ENCODE data around the gene TBCE. TPM values are rescaled to one million over a fixed set of nuclear protein-coding genes. Genes with fewer than 3 reads are reported as not detected.

TBCE gene
- total RNA-seq, 2 experiments from 2014 or later: 22.7 to 26.3 TPM

DNA sequence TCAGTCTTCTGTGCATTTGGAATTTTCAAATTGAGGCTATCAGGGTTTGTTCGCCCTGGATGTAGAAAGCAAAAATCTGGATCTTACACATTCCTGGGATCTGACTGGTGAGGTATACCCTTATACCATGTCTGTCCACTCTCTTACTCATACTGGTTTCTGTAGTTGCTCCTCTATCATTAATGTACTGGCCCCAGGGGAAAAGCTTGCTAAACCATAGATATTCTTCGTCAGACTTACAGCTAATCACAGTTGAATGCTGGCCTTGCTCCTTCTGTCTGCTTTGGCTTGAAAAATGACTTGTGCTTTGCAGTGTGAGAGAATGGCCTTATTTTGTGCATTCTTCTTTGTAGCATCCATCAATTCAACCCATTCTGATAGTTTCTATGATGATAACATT, 30.5 kb downstream of the TBCE start:
- POLR2A ChIA-PET: no interaction called here
- CTCF ChIA-PET: no interaction called here
- Mint-ChIP-seq H3K4me1 (ENCODE audit: low read depth) (no peaks in the 10 kb centered on the region), H3K9me3 (no peaks in the 10 kb centered on the region), H3K27me3 (no peaks in the 10 kb centered on the region), H3K4me3 (no peak overlapping the region), H3K27ac (no peak overlapping the region), H3K36me3 (peaks cover 6% of the 10 kb centered on the region)
- DNase-seq: no peak
- intact Hi-C loops (cut with micrococcal nuclease): no loop called here

DNA sequence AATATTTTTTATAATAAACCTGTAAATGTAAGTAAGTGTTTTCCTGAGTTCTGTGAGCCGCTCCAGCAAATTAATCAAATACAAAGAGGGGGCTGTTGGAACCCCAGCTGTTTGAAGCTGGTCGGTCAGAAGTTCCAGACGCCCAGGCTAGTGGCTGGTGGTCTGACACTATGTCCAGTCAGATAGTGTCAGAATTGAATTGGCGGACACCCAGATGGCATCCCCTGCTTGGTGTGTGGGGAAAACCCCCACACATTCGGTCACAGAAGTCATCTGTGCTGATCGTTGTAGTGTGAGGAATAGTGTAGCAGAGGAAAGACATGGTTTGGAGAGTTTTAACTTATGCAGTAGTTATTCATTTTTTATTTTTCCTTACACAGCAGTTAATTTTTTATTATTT, 32.4 kb downstream of the TBCE start:
- intact Hi-C loops (cut with micrococcal nuclease): no loop called here
- ChIA-PET CTCF (interaction anchor here (0.6 to 0.9 kb wide), 2 partner anchors 9 to 17 kb away, joined by 3 read pairs; no protein-coding TSS in a partner anchor), POLR2A (no interaction called here)
- H3K27ac Mint-ChIP-seq: no peak overlapping the region
- no peak overlapping the region for H3K4me3 Mint-ChIP-seq
- H3K9me3 Mint-ChIP-seq: no peaks in the 10 kb centered on the region
- H3K27me3 Mint-ChIP-seq: no peaks in the 10 kb centered on the region
- H3K36me3 Mint-ChIP-seq: peaks cover 8% of the 10 kb centered on the region
- no peaks in the 10 kb centered on the region for H3K4me1 Mint-ChIP-seq (ENCODE audit: low read depth)
- DNase-seq: no peak

GRCh38 chr1:235401251-235401650, 34.0 kb downstream of the TBCE start:
- POLR2A ChIA-PET: no interaction called here
- no peak for DNase-seq
- Mint-ChIP-seq H3K27ac (no peak overlapping the region), H3K4me3 (no peak overlapping the region), H3K4me1 (ENCODE audit: low read depth) (no peaks in the 10 kb centered on the region), H3K9me3 (no peaks in the 10 kb centered on the region), H3K27me3 (no peaks in the 10 kb centered on the region), H3K36me3 (peaks cover 6% of the 10 kb centered on the region)
- CTCF ChIA-PET: no interaction called here
- intact Hi-C loops (cut with micrococcal nuclease): no loop called here

GRCh38 chr1:235402457-235403200, 35.4 kb downstream of the TBCE start:
- peaks cover 6% of the 10 kb centered on the region for H3K36me3 Mint-ChIP-seq
- ChIA-PET POLR2A (no interaction called here), CTCF (interaction anchor here (4.5 kb wide), 1 partner anchor 13 kb away, joined by 24 read pairs; no protein-coding TSS in a partner anchor)
- H3K9me3 Mint-ChIP-seq: no peaks in the 10 kb centered on the region
- intact Hi-C loops (cut with micrococcal nuclease): no loop called here
- no peak overlapping the region for H3K4me3 Mint-ChIP-seq
- no peaks in the 10 kb centered on the region for H3K27me3 Mint-ChIP-seq
- DNase-seq: no peak
- no peak overlapping the region for H3K27ac Mint-ChIP-seq
- H3K4me1 Mint-ChIP-seq (ENCODE audit: low read depth): no peaks in the 10 kb centered on the region

GRCh38 chr1:235403593-235403992, 36.4 kb downstream of the TBCE start:
- CTCF ChIA-PET: interaction anchor here (4.5 kb wide), 1 partner anchor 12 kb away, joined by 24 read pairs; no protein-coding TSS in a partner anchor
- Mint-ChIP-seq H3K27me3 (no peaks in the 10 kb centered on the region), H3K4me1 (ENCODE audit: low read depth) (no peaks in the 10 kb centered on the region), H3K36me3 (peaks cover 6% of the 10 kb centered on the region), H3K27ac (no peak overlapping the region), H3K9me3 (no peaks in the 10 kb centered on the region), H3K4me3 (no peak overlapping the region)
- POLR2A ChIA-PET: no interaction called here
- intact Hi-C loops (cut with micrococcal nuclease): no loop called here
- no peak for DNase-seq

DNA sequence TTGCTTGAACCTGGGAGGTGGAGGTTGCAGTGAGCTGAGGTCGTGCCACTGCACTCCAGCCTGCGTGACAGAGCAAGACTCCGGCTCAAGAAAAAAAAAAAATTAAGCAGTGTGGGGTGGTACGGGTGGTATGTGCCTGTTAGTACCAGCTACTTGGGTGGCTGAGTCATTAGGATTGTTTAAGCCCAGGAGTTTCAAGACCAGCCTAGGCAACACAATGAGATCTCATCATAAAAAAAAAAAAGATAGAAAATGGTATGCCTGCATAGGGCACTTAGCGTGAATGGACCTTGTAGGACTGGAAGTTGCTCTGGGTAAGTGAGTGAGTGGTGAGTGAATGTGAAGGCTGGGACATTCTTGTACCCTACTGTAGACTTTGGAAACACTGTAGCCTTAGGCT, 37.0 kb downstream of the TBCE start:
- DNase-seq: no peak
- intact Hi-C loops (cut with micrococcal nuclease): no loop called here
- Mint-ChIP-seq H3K27me3 (no peaks in the 10 kb centered on the region), H3K9me3 (no peaks in the 10 kb centered on the region), H3K36me3 (peaks cover 6% of the 10 kb centered on the region), H3K27ac (no peak overlapping the region), H3K4me1 (ENCODE audit: low read depth) (no peaks in the 10 kb centered on the region), H3K4me3 (no peak overlapping the region)
- CTCF ChIA-PET: interaction anchor here (0.6 to 4.5 kb wide), 2 partner anchors 12 to 194 kb away, joined by 3 to 24 read pairs; no protein-coding TSS in a partner anchor
- POLR2A ChIA-PET: no interaction called here

DNA sequence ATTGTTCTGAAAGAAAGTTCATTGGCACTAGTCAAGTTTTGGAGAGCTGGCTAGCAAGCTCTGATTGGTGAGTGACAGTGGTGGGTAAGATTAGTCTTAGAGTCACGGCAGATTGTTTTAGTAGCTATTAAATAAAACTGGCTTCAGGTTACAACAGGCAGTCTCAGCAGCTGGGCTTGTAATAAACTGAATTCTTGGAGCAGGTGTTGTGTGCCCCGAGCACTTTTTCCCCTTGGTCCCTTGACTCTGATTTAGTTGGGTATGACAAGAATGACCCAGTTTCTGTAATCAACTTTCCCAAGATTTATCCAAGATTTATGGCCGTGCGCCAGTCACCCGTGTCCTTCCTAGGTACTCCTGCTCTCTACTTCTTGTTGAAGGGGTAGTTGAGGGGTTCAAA, 40.2 kb downstream of the TBCE start:
- DNase-seq: no peak
- Mint-ChIP-seq H3K27ac (no peak overlapping the region), H3K9me3 (no peaks in the 10 kb centered on the region), H3K27me3 (no peaks in the 10 kb centered on the region), H3K36me3 (peaks cover 3% of the 10 kb centered on the region), H3K4me1 (ENCODE audit: low read depth) (no peaks in the 10 kb centered on the region), H3K4me3 (no peak overlapping the region)
- intact Hi-C loops (cut with micrococcal nuclease): no loop called here
- POLR2A ChIA-PET: no interaction called here
- CTCF ChIA-PET: interaction anchor here (4.5 kb wide), 1 partner anchor 8 kb away, joined by 24 read pairs; no protein-coding TSS in a partner anchor

DNA sequence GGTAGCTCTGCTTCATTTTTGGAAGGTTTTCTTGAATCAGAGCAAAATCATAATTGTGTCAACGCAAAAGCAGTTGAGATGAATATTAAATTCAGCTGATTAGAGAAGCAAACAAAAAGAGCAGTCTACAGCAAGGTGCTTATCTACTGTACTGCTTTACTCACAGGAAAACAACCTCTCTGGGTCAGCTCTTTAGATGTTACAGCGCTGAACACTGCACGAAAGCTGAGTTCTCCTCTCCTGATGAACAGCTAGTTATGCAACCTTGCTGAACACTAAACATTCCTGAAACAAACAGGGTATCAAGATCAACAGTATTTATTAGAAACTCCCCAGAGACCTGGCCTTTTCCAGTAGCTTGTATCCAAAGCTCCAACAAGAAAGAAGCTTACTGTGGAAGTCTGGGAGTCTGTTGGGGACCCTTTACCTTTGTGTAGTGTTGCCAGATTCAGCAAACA, 41.3 kb downstream of the TBCE start:
- H3K4me3 Mint-ChIP-seq: no peak overlapping the region
- ChIA-PET POLR2A (no interaction called here), CTCF (interaction anchor here (0.5 to 1.7 kb wide), 5 partner anchors 8 to 566 kb away, joined by 3 to 12 read pairs (median 3); no protein-coding TSS in a partner anchor)
- no peaks in the 10 kb centered on the region for H3K27me3 Mint-ChIP-seq
- no peaks in the 10 kb centered on the region for H3K9me3 Mint-ChIP-seq
- peaks cover under 1% of the 10 kb centered on the region for H3K36me3 Mint-ChIP-seq
- DNase-seq: no peak
- intact Hi-C loops (cut with micrococcal nuclease): no loop called here
- H3K27ac Mint-ChIP-seq: no peak overlapping the region
- no peaks in the 10 kb centered on the region for H3K4me1 Mint-ChIP-seq (ENCODE audit: low read depth)

DNA sequence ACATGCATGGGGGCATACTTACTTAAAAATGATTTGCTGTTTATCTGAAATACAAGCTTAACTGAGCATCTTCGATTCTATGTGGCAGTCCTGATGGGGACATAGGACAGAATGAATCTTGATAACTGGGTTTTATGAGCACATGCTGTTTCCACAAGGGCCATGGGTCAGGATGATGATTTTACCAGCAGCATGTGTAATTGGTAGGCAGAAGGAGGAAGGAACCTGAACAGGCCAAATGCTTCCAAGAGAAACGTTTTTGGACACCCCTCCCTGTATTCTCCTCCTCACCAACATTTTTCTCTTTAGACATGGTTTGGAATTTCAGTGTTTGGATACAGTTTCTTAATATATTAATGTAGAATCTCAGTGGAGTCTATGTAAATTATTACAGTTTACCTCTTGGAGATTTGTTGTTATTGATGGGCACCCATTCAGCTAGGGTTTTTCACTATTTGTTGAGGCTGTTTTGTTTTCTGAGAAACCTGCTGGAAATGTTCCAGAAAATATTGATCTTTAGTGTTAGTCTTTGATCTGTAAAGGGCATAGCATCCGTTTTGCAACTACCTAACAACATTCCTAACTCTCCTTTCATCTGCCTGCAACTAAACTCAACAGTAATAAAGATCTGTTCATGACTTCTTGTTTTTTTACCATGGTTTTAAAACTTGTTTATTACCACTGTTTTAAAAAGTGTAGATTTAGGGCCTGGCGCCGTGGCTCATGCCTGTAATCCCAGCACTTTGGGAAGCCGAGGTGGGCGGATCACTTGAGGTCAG, 42.0 kb downstream of the TBCE start:
- Mint-ChIP-seq H3K4me3 (no peak overlapping the region), H3K9me3 (no peaks in the 10 kb centered on the region), H3K4me1 (ENCODE audit: low read depth) (no peaks in the 10 kb centered on the region), H3K27me3 (no peaks in the 10 kb centered on the region), H3K27ac (no peak overlapping the region), H3K36me3 (peaks cover under 1% of the 10 kb centered on the region)
- CTCF ChIA-PET: interaction anchor here (1.0 to 1.7 kb wide), 2 partner anchors 8 to 58 kb away, joined by 6 to 12 read pairs; no protein-coding TSS in a partner anchor
- intact Hi-C loops (cut with micrococcal nuclease): no loop called here
- DNase-seq: no peak
- POLR2A ChIA-PET: no interaction called here

- Mint-ChIP-seq H3K36me3 (peaks cover 5% of the 10 kb centered on the region), H3K4me1 (ENCODE audit: low read depth) (peaks cover 2% of the 10 kb centered on the region), H3K27me3 (no peaks in the 10 kb centered on the region), H3K27ac (no peak overlapping the region), H3K4me3 (no peak overlapping the region), H3K9me3 (no peaks in the 10 kb centered on the region)
- ChIA-PET CTCF (interaction anchor here (1.3 kb wide), 1 partner anchor 157 kb away, joined by 3 read pairs; no protein-coding TSS in a partner anchor), POLR2A (interaction anchor here (1.0 kb wide), 1 partner anchor 214 kb away, joined by 3 read pairs; no protein-coding TSS in a partner anchor)
- intact Hi-C loops (cut with micrococcal nuclease): no loop called here
- DNase-seq: no peak
Measured at GRCh38 chr1:235410467-235410866, 43.2 kb downstream of the TBCE start.

GRCh38 chr1:235411489-235412486, 44.6 kb downstream of the TBCE start:
- Mint-ChIP-seq H3K27me3 (no peaks in the 10 kb centered on the region), H3K9me3 (no peaks in the 10 kb centered on the region), H3K4me3 (no peak overlapping the region), H3K36me3 (peaks cover 5% of the 10 kb centered on the region), H3K27ac (peak overlapping the region; percentile 8), H3K4me1 (ENCODE audit: low read depth) (peaks cover 2% of the 10 kb centered on the region)
- no peak for DNase-seq
- CTCF ChIA-PET: no interaction called here
- POLR2A ChIA-PET: no interaction called here
- intact Hi-C loops (cut with micrococcal nuclease): no loop called here

Data from activated CD4-positive, alpha-beta memory T cell treated with anti-CD3 and anti-CD28 coated beads for 36 hours (primary cell).